ENCODE results near the gene ASTN1.
A peak's percentile ranks its signal among the peaks of the same experiment; 100 is the strongest.
"Not testable (repeated sequence)": the region's sequence is repeated elsewhere in the genome, so short reads cannot be mapped to it uniquely, and the experiment has no call there.

Gene ASTN1

DNA sequence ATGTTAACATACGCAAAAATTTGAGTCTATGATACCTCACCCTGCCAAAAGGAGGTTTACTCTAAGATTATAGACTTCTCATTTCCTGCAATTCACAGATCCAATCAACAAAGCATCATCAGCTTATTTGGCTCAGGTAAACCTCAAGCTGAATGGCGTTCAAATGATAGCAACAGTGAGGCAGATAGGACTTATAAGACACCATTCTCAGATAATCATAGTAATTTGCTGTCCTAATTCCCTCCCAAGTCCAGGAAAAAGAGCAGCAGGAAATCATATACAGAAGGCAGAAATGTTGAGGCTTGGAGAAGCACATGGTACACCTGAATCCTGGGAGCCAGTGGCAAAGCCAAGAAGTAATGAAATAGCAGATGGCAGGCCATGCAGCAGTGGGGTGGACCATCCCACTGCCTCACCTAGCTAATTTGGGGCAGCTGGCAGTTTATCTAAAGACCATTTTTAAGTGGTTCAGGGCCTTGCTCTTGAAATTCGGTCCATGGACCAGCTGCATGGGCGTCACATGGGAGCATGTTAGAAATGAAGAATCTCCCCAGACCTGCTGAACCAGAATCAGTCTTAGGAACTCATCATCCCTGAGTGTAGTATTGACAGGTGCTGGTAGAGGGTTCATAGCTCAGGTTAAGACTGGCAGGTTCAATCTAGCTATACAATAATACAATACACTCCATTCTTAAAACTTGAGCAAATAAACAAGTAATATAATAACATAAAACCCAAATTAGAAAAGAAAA, 57.7 kb downstream of the ASTN1 start:
- DNase-seq (ENCODE audit: low spot score), result no peak

DNA sequence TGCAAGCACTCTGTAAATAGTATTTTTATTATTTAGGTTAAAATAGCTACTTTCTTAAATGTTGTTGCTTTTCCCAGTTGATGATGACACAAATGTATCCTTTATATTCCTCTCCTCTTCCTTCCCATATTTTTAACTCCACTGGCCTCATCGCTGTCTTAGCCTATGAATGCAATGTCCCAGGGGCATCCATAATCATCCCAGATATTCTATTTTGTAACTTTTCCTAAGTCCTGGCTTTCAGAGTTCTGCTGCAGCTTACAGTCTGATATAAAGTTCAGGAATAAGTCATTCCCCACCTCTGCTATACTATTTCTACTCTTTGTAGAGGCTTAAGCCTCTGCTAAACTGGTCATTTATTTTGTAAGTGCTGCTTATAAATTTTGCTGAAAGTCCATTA, 58.3 kb downstream of the ASTN1 start:
- DNase-seq (ENCODE audit: low spot score), result no peak

GRCh38 chr1:177103005-177103852, 61.3 kb downstream of the ASTN1 start:
- no peak for DNase-seq (ENCODE audit: low spot score)

DNA sequence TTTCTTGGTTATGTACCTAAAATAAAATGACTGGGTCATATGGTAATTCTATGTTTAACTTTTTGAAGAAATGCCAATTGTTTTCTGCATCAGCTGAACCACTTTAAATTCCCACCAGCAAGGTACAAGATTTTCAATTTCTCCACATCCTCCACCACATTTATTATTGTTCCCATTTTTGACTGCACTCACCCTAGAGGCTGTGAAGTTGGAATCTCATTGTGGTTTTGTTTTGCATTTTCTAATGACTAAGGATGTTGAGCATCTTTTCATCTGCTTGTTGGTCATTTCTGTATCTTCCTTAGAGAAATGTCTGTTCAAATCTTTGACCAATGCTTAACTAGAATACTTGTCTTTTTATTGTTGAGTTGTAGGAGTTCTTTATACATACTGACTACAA, 72.5 kb downstream of the ASTN1 start:
- no peak for DNase-seq (ENCODE audit: low spot score)

GRCh38 chr1:177091040-177091439, 73.5 kb downstream of the ASTN1 start:
- DNase-seq (ENCODE audit: low spot score), result no peak

DNA sequence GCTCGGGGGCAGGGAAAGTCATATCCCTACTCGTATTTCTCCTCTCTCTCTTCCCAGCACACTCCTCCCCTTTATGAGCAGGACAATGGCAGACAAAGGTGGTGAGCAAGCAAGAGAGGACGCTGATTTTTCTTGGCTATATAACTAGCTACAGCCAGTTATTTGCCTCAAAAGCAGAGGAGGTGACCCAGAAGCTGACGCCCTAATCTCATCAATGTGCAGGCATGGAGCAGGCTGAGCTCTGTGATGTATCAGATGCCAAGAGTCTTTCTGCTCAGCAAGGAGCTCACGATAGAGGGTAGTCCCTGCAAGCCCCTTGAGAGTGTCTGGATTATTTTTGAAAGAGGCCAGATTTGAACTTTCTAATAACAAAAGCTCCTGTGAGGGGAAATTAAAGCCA, 75.5 kb downstream of the ASTN1 start:
- no peak for DNase-seq (ENCODE audit: low spot score)

DNA sequence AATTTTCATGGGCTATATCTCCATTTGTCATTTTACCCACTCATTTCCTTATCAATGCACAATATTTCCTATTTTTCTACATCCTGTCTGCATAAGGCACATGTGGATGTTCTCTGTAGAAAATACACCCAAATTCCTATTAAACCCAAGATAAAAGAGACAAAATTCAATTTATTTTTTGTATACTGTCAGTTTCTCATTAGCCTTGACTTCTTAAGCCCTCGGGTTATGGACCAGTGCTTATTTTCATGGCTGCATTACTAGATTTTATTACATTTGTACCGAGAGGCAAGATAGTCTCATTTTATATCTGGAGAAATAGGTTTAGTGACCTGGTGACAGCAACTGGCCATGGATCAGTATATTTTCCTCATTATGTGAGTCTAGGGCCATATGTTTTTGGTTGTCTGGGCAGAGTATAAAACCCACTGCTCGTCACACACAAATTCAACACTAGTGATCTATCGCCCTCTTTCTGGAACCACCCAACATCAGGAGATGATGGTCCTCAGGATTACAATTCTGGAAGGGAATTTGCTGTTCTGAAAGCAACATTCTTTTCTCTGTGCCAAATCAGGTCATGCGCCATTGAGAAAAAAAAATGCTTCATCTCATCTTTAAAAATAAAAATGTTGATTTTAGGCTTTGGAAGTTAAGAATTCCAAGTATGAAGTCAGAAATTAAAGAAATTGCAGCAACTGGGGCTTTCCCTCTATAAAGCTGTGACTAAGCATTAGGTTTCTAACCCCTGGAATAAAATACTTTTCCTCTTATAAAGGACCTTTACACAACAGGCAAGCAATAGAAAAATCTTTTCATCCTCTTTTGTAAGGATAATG, 81.4 kb downstream of the ASTN1 start:
- no peak for DNase-seq (ENCODE audit: low spot score)

DNA sequence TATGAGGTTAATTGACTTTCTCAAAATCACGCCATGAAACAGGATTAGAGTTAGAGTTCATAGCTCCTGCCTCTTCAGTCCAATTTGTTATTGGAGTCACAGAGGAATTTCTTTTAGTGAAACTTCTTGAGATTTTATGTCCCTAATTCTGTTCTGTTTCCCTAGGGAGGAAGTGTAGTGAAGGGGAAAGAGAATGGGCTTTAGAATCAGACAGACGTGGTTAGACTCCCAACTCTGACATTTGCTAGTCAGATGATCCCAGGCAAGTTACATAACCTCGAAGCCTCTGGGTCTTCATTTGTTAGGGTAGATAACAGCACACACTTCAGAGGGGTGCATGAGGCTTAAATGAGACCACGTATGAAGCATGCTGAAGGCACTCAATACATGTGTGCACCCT, 83.9 kb downstream of the ASTN1 start:
- DNase-seq (ENCODE audit: low spot score), result peak; percentile 61

GRCh38 chr1:177077734-177078499, 86.6 kb downstream of the ASTN1 start:
- no peak for DNase-seq (ENCODE audit: low spot score)

- no peak for DNase-seq (ENCODE audit: low spot score)
These were observed 87.5 kb downstream of the ASTN1 start for GRCh38 chr1:177077006-177077405.

GRCh38 chr1:177074811-177075210, 89.7 kb downstream of the ASTN1 start:
- DNase-seq (ENCODE audit: low spot score), result not testable (repeated sequence)

GRCh38 chr1:177069490-177069889, 95.0 kb downstream of the ASTN1 start:
- DNase-seq (ENCODE audit: low spot score), result peak; percentile 44

DNA sequence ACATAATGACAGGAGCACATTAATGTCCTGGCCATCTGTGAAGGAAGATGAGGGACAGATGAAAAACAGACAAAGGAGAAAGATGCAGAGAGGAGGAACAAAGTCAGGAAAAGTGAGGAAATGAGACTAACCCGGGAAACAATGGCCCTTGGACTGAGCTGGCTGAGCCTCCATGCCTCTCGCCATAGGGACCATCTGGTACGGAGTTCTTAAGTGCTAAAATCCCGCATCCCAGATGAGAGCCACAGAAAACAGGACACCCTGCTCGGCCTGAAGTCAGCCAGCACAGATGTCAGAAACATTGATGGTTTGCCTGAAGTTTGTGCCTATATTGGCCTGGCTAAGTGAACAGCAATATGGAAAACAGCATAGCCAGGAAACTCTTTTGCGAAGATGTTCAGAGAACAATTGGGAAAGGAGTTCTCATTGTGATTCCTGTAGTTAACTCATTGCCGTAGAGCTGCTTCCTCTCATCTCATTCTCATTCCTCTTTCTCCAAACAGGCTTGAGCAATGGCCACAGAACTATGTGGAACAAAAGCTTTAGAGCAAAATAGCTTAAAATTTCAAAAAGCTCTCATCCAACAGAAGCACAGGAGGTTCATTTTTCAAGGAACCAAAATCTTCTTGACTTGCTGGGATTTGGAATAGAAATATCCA, 96.6 kb downstream of the ASTN1 start:
- no peak for DNase-seq (ENCODE audit: low spot score)

GRCh38 chr1:177065430-177065829, 99.1 kb downstream of the ASTN1 start:
- DNase-seq (ENCODE audit: low spot score), result no peak

DNA sequence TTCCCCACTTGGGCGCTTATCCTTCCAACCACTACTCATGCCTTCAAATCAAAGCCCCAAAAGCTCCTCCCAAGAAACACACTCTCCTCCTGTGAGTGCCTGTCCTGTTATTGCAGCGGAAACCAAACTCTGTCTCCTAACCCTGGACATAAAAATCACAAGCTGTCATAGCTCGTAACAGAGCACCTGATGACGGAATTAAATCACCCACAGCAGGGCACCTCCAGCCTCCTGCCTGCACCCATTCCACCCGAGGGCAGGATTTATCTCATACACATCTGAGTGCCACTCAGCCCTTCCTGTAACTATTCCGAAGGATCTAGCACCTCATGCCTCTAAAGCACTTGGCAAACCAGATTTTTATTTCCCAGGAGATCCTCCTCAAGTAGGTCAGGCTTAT, 100.9 kb downstream of the ASTN1 start:
- DNase-seq (ENCODE audit: low spot score), result no peak

DNA sequence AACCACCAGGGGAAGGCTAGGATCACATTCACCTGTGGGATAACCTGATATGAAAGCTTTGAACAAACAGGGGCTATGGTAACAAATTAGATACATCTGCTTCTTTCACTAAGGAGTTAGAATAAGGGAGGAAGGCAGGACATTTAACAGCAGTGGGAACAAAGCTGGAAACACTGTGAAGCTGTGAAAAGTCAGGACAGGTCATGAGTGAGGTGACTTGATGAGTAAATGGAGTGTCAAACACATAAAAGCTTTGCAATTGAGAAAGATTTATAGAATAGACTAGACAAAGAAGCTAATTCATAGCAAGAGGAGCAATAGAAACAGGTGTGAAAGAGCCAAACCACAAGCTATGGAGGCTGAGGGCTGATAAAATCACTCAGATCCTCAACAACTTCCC, 110.0 kb downstream of the ASTN1 start:
- no peak for DNase-seq (ENCODE audit: low spot score)

GRCh38 chr1:177053648-177054047, 110.9 kb downstream of the ASTN1 start:
- no peak for DNase-seq (ENCODE audit: low spot score)

DNA sequence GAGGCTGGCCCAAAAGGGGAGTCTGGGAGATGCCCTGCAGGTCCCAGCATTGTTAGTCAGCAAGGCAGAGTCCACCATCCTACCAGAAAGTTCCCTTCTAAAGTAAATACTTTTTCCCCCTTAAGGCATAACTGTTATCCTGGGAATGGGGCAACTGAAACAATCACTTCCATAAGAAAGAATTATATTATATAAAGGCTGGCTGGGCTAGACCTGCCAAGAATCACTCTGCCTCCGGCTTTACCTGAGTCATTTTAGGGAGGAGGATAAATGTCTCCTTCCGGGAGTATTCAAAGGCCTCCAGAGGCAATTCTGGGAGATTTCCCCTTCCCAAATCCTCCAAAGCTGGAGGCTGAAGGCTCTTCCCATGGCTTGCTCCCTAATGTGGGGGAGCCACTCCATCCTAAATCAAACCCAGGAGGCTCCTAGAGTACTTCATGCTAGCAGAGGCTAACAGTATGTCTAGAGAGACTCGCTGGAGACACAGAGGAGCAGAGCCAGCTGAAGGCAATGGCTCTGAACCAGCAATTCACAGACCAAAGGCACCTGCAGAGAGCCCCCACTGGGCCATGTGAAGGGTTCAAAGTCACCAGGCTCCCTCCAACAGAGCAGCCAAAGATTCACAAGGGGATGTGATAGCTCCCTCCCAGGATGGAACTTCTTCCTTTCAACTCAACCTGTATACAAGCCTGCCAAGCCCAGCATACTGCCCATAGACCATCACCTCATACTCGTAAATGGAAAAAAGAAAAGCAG, 116.0 kb downstream of the ASTN1 start:
- no peak for DNase-seq (ENCODE audit: low spot score)

DNA sequence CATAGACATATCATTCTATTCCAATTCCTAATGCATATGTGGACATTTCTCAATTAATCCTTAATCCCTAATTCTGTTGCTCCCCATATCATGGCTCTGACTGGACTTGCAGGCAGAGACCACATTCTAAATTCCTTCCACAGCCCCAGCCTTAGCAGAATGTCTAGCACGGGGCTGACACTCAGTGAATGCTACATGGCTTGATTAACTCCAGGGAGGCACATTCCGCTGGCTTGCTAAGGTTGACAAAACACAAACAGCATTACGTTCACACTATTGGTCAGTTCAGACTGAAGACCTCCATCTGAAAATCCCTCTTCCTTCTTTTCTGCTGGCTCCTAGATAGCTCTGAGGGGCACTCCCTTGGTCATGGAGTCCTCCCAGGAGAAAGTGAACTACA, 119.4 kb downstream of the ASTN1 start:
- no peak for DNase-seq (ENCODE audit: low spot score)

DNA sequence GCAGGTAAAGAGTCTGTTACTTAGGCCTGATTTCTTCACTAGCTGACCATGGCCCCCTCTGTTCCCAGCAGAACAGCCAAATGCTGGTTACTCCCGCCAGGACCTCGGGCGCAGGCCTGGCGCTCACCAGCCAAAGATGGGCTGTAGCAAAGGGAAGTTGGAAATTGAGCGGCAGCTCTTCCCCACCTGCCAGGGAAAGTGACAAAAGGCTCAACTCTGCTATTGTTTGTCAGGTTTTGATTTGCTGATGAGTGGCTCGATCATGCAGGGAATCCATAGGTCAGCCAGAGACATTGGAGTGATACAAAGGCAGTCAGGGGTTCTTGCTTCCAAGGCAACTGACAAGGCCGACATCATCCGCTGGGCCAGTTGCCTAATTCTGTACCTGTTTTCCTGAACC, 120.1 kb downstream of the ASTN1 start:
- no peak for DNase-seq (ENCODE audit: low spot score)

Measured in pons (tissue), 1 donor.